Smooth muscle cell (in vitro differentiated cells): ENCODE results near the gene CFAP58. TPM values are rescaled to one million over a fixed set of nuclear protein-coding genes. Genes with fewer than 3 reads are reported as not detected.
A peak's percentile ranks its signal among the peaks of the same experiment; 100 is the strongest.

ENCODE experiments used
- DNase-seq: peaks from one replicate; lab custom pipeline; 2025; ENCODE audit not compliant: unreplicated experiment; lab: John Stamatoyannopoulos, UW
- H2AFZ ChIP-seq: fragments of 200-600 bp; sonication (generic); 2 replicates; pipeline ENCODE4 v1.6.0; 2016; ENCODE audit warnings: antibody characterized with exemption, low read depth, mild to moderate bottlenecking
- H3F3A ChIP-seq: fragments of 200-600 bp; sonication (generic); 2 replicates; pipeline ENCODE4 v1.6.0; 2017; ENCODE audit warnings: antibody characterized with exemption, low read depth
- H3K27ac ChIP-seq: fragments of 200-600 bp; sonication (generic); 2 replicates; pipeline ENCODE4 v1.5.1; 2016; ENCODE audit warnings: low read depth, mild to moderate bottlenecking
- H3K27me3 ChIP-seq: fragments of 200-600 bp; sonication (generic); 2 replicates; pipeline ENCODE4 v1.6.1; 2016; ENCODE audit warnings: low read depth, mild to moderate bottlenecking
- H3K36me3 ChIP-seq: fragments of 200-600 bp; sonication (generic); 2 replicates; pipeline ENCODE4 v1.5.1; 2016; ENCODE audit warnings: low read depth
- H3K4me1 ChIP-seq: fragments of 200-600 bp; sonication (generic); 2 replicates; pipeline ENCODE4 v1.5.1; 2016; ENCODE audit warnings: low read depth
- H3K4me2 ChIP-seq: fragments of 200-600 bp; sonication (generic); 2 replicates; pipeline ENCODE4 v1.6.0; 2016; ENCODE audit warnings: mild to moderate bottlenecking
- H3K4me3 ChIP-seq: fragments of 200-600 bp; sonication (generic); 2 replicates; pipeline ENCODE4 v1.5.1; 2016; ENCODE audit warnings: mild to moderate bottlenecking
- H3K79me2 ChIP-seq: fragments of 200-600 bp; sonication (generic); 2 replicates; pipeline ENCODE4 v1.6.0; 2016; ENCODE audit warnings: low read depth, mild to moderate bottlenecking
- H3K9ac ChIP-seq: fragments of 200-600 bp; sonication (generic); 2 replicates; pipeline ENCODE4 v1.6.0; 2016; ENCODE audit warnings: low read depth
- H3K9me3 ChIP-seq: fragments of 200-600 bp; sonication (generic); replicated peaks from 2 replicates; pipeline ENCODE4 v1.5.1; 2016; ENCODE audit warnings: low read depth
- H4K20me1 ChIP-seq: fragments of 200-600 bp; sonication (generic); 2 replicates; pipeline ENCODE4 v1.6.0; 2016; ENCODE audit warnings: low read depth
- CTCF ChIP-seq: fragments of 200-600 bp; sonication (generic); IDR thresholded peaks from 2 replicates; pipeline ENCODE4 v1.5.1; 2017; ENCODE audit warnings: borderline replicate concordance, mild to moderate bottlenecking, antibody characterized with exemption; ENCODE audit not compliant: insufficient read depth, poor library complexity, severe bottlenecking
- WGBS: methylation state at CpG from one replicate; pipeline ENCODE4 v1.1.7; 2016; ENCODE audit warnings: low lambda C conversion rate; 5-methylcytosine and 5-hydroxymethylcytosine counted together
- polyA plus RNA-seq: library from polyadenylated mRNA; unstranded; fragments of >200 nt; fragmentation: Nextera tagmentation; extraction: Ambion mirVana; gene quantifications from 2 replicates; pipeline ENCODE4 v1.2.1, GENCODE V29; 2016
- total RNA-seq: library from RNA; depleted of rRNA; stranded (reverse); fragments of >200 nt; gene quantifications from 2 replicates; pipeline ENCODE4 v1.2.3, GENCODE V29; 2014

Gene CFAP58
- total and polyA plus RNA-seq, 2 experiments from 2014 or later = 0.39 to 0.54 TPM

- DNase-seq = no peak
Observed at GRCh38 chr10:104326991-104327610, 26.5 kb upstream of the CFAP58 start.

GRCh38 chr10:104327745-104328645 lies 25.6 kb upstream of the CFAP58 start:
- no peaks in the 10 kb centered on the region for H3K36me3 ChIP-seq
- H3K4me2 ChIP-seq = peak overlapping the region; percentile 83
- peaks cover 62% of the 10 kb centered on the region for H3K79me2 ChIP-seq
- TF ChIP-seq CTCF = no peak
- H3K27me3 ChIP-seq = no peaks in the 10 kb centered on the region
- no peak overlapping the region for H2AFZ ChIP-seq
- WGBS = 35% methylated on average over 20 of the region's 20 CpGs
- H3K9ac ChIP-seq = peak overlapping the region; percentile 97
- H4K20me1 ChIP-seq = peaks cover 89% of the 10 kb centered on the region
- peak overlapping the region; percentile 99 for H3K27ac ChIP-seq
- peaks cover 32% of the 10 kb centered on the region for H3F3A ChIP-seq
- H3K4me1 ChIP-seq = peaks cover 66% of the 10 kb centered on the region
- peak; percentile 21 for DNase-seq
- H3K4me3 ChIP-seq = peak overlapping the region; percentile 35
- H3K9me3 ChIP-seq = no peaks in the 10 kb centered on the region

More at GRCh38 chr10:104326991-104327610, 26.5 kb upstream of the CFAP58 start:
- Histone ChIP-seq H3K9me3 (no peaks in the 10 kb centered on the region), H2AFZ (no peak overlapping the region), H3K27me3 (no peaks in the 10 kb centered on the region), H3K36me3 (no peaks in the 10 kb centered on the region), H3K4me1 (peaks cover 59% of the 10 kb centered on the region), H3K79me2 (peaks cover 62% of the 10 kb centered on the region), H3K27ac (peak overlapping the region; percentile 99), H3F3A (peaks cover 23% of the 10 kb centered on the region), H3K4me2 (peak overlapping the region; percentile 83), H3K9ac (peak overlapping the region; percentile 33), H3K4me3 (no peak overlapping the region), H4K20me1 (peaks cover 89% of the 10 kb centered on the region)
- WGBS = 97% methylated on average over 9 of the region's 9 CpGs
- TF ChIP-seq CTCF = no peak

- Histone ChIP-seq H3K4me1 (peaks cover 72% of the 10 kb centered on the region), H2AFZ (no peak overlapping the region), H3K36me3 (no peaks in the 10 kb centered on the region), H3K4me2 (peak overlapping the region; percentile 83), H3K9me3 (no peaks in the 10 kb centered on the region), H3K9ac (peak overlapping the region; percentile 97), H3K4me3 (peak overlapping the region; percentile 35), H3K27ac (peak overlapping the region; percentile 99), H3K79me2 (peaks cover 62% of the 10 kb centered on the region), H3K27me3 (no peaks in the 10 kb centered on the region), H4K20me1 (peaks cover 89% of the 10 kb centered on the region), H3F3A (peaks cover 35% of the 10 kb centered on the region)
- no peak for TF ChIP-seq CTCF
- no peak for DNase-seq
- WGBS = 7% methylated on average over 3 of the region's 3 CpGs
Observed at GRCh38 chr10:104328646-104328895, 25.1 kb upstream of the CFAP58 start.
